H1 (cell line): Measurements from ENCODE around the gene SHROOM3. TPM values are rescaled to one million over a fixed set of nuclear protein-coding genes. Genes with fewer than 3 reads are reported as not detected.

Experiments used
- BCL11A ChIP-seq, 2 experiments: IDR thresholded peaks; one replicate each; pipeline ENCODE4 v1.6.1; 2011; ENCODE audit warnings: low read depth in 2 of 2, low read length in 2 of 2, mild to moderate bottlenecking in 2 of 2
- CHD1 ChIP-seq: IDR thresholded peaks from 2 replicates; pipeline ENCODE4 v1.6.1; 2012; ENCODE audit warnings: low read depth, low read length, improper control_type of control experiment
- CHD2 ChIP-seq: IDR thresholded peaks from 2 replicates; pipeline ENCODE4 v1.6.1; 2012; ENCODE audit warnings: low read length, improper control_type of control experiment
- EGR1 ChIP-seq: IDR thresholded peaks from 2 replicates; pipeline ENCODE4 v1.6.1; 2011; ENCODE audit warnings: low read depth, low read length, borderline replicate concordance
- EP300 ChIP-seq, 2 experiments: IDR thresholded peaks; 1 replicate in 1 of 2; 2 replicates in 1 of 2; pipeline ENCODE4 v1.6.1; 2011 to 2012; ENCODE audit warnings: low read depth in 2 of 2, low read length in 2 of 2, mild to moderate bottlenecking in 2 of 2, borderline replicate concordance in 1 of 2, inconsistent platforms in 1 of 2, moderate library complexity in 1 of 2
- GTF2F1 ChIP-seq: IDR thresholded peaks from 2 replicates; pipeline ENCODE4 v1.6.1; 2012; ENCODE audit warnings: low read depth, low read length, improper control_type of control experiment, borderline replicate concordance
- TAF7 ChIP-seq: optimal IDR thresholded peaks from 2 replicates; pipeline ENCODE3; 2011; ENCODE audit warnings: low read depth, mild to moderate bottlenecking, inconsistent platforms, low read length, moderate library complexity, borderline replicate concordance
- polyA plus RNA-seq, 7 experiments: library from polyadenylated mRNA; depleted of rRNA in 3 of 7; stranded (reverse) in 5 of 7; unstranded in 2 of 7; fragments of >200 nt in 5 of 7; fragments of 200-250 nt in 2 of 7; gene quantifications; 1 replicate in 5 of 7; 2 replicates in 1 of 7; 4 replicates in 1 of 7; pipeline versions ENCODE4 v1.2.1 to v1.2.3, GENCODE V29; 2011 to 2013; ENCODE audit warnings: missing spikeins in 2 of 7, mixed read lengths in 2 of 7
- total RNA-seq: library from RNA; stranded (reverse); fragmentation: NEBNext Ultra II Directional; extraction: Animal tissue kit (Norgen Biotek cat#: 25700); gene quantifications from 2 replicates; pipeline ENCODE4 v1.2.1, GENCODE V29; 2021
- TF ChIP-seq, protein P1 (sequence below), 3 experiments: IDR thresholded peaks; 1 replicate in 2 of 3; 2 replicates in 1 of 3; pipeline versions ENCODE4 v1.5.1 to v1.6.1; 2011; ENCODE audit warnings: low read length in 3 of 3, mild to moderate bottlenecking in 3 of 3, inconsistent platforms in 2 of 3, low read depth in 1 of 3, moderate library complexity in 1 of 3; ENCODE audit not compliant: insufficient read depth in 1 of 3; ENCODE audit errors: control extremely low read depth in 1 of 3

The SHROOM3 gene
- total and polyA plus RNA-seq, 2 of the 8 experiments (the other 6 are each of a cell fraction or from before 2014, with no cell fraction given), result 15.8 to 34.0 TPM

- TF ChIP-seq, protein P1, sequence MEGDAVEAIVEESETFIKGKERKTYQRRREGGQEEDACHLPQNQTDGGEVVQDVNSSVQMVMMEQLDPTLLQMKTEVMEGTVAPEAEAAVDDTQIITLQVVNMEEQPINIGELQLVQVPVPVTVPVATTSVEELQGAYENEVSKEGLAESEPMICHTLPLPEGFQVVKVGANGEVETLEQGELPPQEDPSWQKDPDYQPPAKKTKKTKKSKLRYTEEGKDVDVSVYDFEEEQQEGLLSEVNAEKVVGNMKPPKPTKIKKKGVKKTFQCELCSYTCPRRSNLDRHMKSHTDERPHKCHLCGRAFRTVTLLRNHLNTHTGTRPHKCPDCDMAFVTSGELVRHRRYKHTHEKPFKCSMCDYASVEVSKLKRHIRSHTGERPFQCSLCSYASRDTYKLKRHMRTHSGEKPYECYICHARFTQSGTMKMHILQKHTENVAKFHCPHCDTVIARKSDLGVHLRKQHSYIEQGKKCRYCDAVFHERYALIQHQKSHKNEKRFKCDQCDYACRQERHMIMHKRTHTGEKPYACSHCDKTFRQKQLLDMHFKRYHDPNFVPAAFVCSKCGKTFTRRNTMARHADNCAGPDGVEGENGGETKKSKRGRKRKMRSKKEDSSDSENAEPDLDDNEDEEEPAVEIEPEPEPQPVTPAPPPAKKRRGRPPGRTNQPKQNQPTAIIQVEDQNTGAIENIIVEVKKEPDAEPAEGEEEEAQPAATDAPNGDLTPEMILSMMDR (IDR thresholded peaks at IDR 0.05; ENCODE audit: control extremely low read depth in 1 of 3, insufficient read depth in 1 of 3, low read depth in 1 of 3, low read length in 3 of 3), result no peak
- no peak for TF ChIP-seq CHD2
- no peak for TF ChIP-seq TAF7
- no peak for TF ChIP-seq EGR1
- TF ChIP-seq EP300 (IDR thresholded peaks at IDR 0.05; ENCODE audit: borderline replicate concordance in 1 of 2, low read depth in 2 of 2, low read length in 2 of 2), result no peak
- no peak for TF ChIP-seq GTF2F1
- TF ChIP-seq BCL11A (IDR thresholded peaks at IDR 0.05; ENCODE audit: low read depth in 2 of 2, low read length in 2 of 2), result no peak
- no peak for TF ChIP-seq CHD1
These were observed 219.8 kb downstream of the SHROOM3 start (continued) for GRCh38 chr4:76654791-76655190.
